BLaER1 (cell line): ENCODE measurements around the gene CDH3.

Source experiments
- H3K27ac ChIP-seq: shearing (Covaris generic); formaldehyde crosslinking; 2 replicates; pipeline ENCODE4 v1.8.1; 2022
- H3K27me3 ChIP-seq: shearing (Covaris generic); formaldehyde crosslinking; 2 replicates; pipeline ENCODE4 v1.8.1; 2022
- H3K36me3 ChIP-seq: shearing (Covaris generic); formaldehyde crosslinking; 2 replicates; pipeline ENCODE4 v1.8.1; 2022
- H3K4me1 ChIP-seq: shearing (Covaris generic); formaldehyde crosslinking; 2 replicates; pipeline ENCODE4 v1.8.1; 2022
- H3K4me2 ChIP-seq: shearing (Covaris generic); formaldehyde crosslinking; 2 replicates; pipeline ENCODE4 v1.8.1; 2022
- H3K4me3 ChIP-seq: shearing (Covaris generic); formaldehyde crosslinking; 2 replicates; pipeline ENCODE4 v1.8.1; 2022
- H3K9ac ChIP-seq: shearing (Covaris generic); formaldehyde crosslinking; 2 replicates; pipeline ENCODE4 v1.8.1; 2022
- H3K9me3 ChIP-seq: shearing (Covaris generic); formaldehyde crosslinking; 2 replicates; pipeline ENCODE4 v1.8.1; 2022
- H4K20me1 ChIP-seq: shearing (Covaris generic); formaldehyde crosslinking; 2 replicates; pipeline ENCODE4 v1.8.1; 2022
- Cebpa-rat ChIP-seq: shearing (Covaris generic); IDR thresholded peaks from 2 replicates; pipeline ENCODE4 v1.8.1; 2022

CDH3 gene

DNA sequence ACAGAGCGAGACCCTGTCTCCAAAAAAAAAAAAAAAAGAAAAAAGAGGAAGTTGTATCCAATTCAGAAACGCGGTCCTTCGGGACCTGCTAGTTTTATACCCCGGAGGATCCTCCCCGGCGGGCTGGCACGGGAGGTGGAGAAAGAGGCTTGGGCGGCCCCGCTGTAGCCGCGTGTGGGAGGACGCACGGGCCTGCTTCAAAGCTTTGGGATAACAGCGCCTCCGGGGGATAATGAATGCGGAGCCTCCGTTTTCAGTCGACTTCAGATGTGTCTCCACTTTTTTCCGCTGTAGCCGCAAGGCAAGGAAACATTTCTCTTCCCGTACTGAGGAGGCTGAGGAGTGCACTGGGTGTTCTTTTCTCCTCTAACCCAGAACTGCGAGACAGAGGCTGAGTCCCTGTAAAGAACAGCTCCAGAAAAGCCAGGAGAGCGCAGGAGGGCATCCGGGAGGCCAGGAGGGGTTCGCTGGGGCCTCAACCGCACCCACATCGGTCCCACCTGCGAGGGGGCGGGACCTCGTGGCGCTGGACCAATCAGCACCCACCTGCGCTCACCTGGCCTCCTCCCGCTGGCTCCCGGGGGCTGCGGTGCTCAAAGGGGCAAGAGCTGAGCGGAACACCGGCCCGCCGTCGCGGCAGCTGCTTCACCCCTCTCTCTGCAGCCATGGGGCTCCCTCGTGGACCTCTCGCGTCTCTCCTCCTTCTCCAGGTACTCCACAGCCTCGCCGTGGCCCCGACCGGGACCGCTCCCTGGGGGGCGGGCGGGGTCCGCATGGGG, at the start of gene CDH3:
TSS of gene CDH3 (plus strand) at position 596 of the 779 bp plus-strand sequence. CDS start at position 666, 70 bp downstream.
- H3K4me3 ChIP-seq = peak within 1 kb of the TSS; percentile 65
- H3K27ac ChIP-seq = no peak within 1 kb of the TSS; the same call in 1 of the 2 replicates
- H3K36me3 ChIP-seq = no peaks in the 10 kb centered on the region
- peak within 1 kb of the TSS; percentile 100 for H3K4me2 ChIP-seq
- peaks cover 43% of the 10 kb centered on the region for H3K4me1 ChIP-seq
- peaks cover 42% of the 10 kb centered on the region for H4K20me1 ChIP-seq
- peaks cover 82% of the 10 kb centered on the region for H3K27me3 ChIP-seq
- H3K9ac ChIP-seq = peak within 1 kb of the TSS; percentile 46; the same call in 1 of the 2 replicates
- H3K9me3 ChIP-seq = no peaks in the 10 kb centered on the region; the same call in 1 of the 2 replicates
- no peak for TF ChIP-seq Cebpa-rat

DNA sequence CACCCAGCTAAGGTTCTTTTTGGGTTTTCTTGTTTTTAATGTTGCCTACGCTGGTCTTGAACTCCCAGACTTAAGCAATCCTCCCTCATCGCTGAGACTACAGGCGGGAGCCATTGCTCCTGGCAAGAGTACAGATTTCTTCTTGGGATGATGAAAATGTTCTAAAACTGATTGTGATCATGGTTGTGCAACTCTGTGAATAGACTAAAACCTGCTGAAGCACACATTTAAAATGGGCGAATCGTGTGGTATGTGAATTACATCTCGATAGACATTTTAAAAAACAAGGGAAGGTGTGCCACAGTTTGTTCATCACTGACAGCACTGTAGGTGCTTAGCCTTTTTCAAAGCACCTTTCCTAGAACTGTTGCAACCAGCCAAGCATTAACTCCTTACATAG, 48.8 kb upstream of the CDH3 start:
- Histone ChIP-seq H3K4me1 (no peaks in the 10 kb centered on the region), H3K4me2 (no peak overlapping the region), H3K4me3 (no peak overlapping the region), H4K20me1 (no peaks in the 10 kb centered on the region), H3K27me3 (no peaks in the 10 kb centered on the region), H3K36me3 (no peaks in the 10 kb centered on the region; the same call in 1 of the 2 replicates), H3K9me3 (peaks cover 17% of the 10 kb centered on the region), H3K9ac (no peak overlapping the region), H3K27ac (no peak overlapping the region)
- TF ChIP-seq Cebpa-rat = no peak

DNA sequence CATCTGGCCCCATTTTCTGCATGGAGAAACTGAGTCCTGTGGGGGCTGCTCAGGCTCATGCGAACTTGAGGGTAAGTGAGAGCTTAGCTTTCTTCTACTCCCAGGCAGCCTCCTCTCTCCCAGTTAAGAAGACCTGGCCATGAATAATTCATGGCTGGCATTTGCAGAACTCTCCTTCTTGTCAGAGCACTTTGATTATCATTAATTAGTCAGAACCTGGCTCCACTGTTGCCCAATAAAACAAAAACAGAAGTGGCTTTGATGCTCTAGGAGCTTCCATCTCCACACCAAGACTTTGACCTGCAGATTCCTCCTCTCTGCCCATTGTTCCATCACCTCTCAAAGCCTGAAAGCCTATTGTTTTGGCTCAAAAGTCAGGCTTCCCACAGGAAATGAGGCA, 45.5 kb upstream of the CDH3 start:
- H3K36me3 ChIP-seq = no peaks in the 10 kb centered on the region
- H3K4me3 ChIP-seq = no peak overlapping the region
- H3K27me3 ChIP-seq = no peaks in the 10 kb centered on the region
- H3K4me1 ChIP-seq = no peaks in the 10 kb centered on the region
- H3K4me2 ChIP-seq = no peak overlapping the region
- TF ChIP-seq Cebpa-rat = no peak
- no peaks in the 10 kb centered on the region for H3K9me3 ChIP-seq
- no peak overlapping the region for H3K9ac ChIP-seq
- no peak overlapping the region for H3K27ac ChIP-seq
- H4K20me1 ChIP-seq = no peaks in the 10 kb centered on the region

DNA sequence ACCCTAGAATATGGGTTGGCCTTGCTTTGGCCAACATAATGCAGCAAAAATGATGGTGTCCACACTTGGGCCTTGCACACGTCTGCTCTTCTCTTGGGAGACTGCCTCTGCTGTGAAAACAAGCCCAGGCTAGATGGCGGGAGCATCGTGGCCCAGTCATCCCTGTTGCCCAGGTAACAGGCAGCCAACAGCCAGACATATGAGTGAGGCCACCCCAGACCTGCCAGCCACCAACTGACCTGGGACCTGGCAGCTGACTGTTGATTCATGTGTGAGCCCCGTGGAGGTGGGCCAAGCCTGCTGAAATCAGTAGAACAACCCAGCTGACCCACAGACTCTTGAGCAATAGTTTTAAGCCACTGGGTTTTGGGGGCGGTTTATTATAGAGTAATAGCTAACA, 39.4 kb upstream of the CDH3 start:
- no peak overlapping the region for H3K27ac ChIP-seq
- no peak overlapping the region for H3K9ac ChIP-seq
- no peaks in the 10 kb centered on the region for H3K27me3 ChIP-seq
- TF ChIP-seq Cebpa-rat = no peak
- H3K4me2 ChIP-seq = no peak overlapping the region
- no peaks in the 10 kb centered on the region for H3K9me3 ChIP-seq
- H3K4me3 ChIP-seq = no peak overlapping the region
- no peaks in the 10 kb centered on the region for H3K36me3 ChIP-seq
- H3K4me1 ChIP-seq = no peaks in the 10 kb centered on the region
- H4K20me1 ChIP-seq = no peaks in the 10 kb centered on the region

DNA sequence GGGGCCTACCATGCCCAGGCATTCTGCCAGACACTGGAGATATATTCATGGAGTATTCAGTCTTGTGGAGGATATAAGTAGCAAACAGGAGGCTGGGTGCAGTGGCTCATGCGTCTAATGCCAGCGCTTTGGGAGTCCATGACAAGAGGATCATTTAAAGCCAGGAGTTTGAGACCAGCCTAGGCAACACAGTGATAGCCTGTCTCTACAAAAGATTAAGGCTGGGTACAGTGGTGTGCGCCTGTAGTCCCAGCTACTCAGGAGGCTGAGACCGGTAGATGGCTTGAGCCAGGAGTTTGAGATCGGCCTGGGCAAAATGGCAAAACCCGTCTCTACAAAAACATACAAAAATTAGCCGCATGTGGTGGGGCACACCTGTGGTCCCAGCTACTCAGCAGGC, 37.7 kb upstream of the CDH3 start:
- Histone ChIP-seq H3K27me3 (no peaks in the 10 kb centered on the region), H3K9ac (no peak overlapping the region), H3K4me3 (no peak overlapping the region), H3K4me2 (no peak overlapping the region), H3K4me1 (no peaks in the 10 kb centered on the region), H3K27ac (no peak overlapping the region), H4K20me1 (no peaks in the 10 kb centered on the region), H3K36me3 (no peaks in the 10 kb centered on the region), H3K9me3 (no peaks in the 10 kb centered on the region)
- no peak for TF ChIP-seq Cebpa-rat

DNA sequence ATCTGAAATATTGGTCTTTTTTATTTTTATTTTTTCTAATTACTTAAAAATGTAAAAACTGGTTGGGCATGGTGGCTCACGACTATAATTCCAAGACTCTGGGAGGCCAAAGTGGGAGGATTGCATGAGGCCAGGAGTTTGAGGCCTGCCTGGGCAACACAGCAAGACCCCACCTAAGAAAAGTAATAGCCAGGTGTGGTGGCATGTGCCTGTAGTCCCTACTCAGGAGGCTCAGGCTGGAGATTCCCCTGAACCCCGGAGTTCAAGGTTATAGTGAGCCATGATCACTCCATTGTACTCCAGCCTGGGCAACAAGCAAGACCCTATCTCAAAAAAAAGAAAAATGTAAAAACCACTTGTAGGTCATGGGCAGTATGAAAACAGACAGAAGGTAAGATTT, 36.8 kb upstream of the CDH3 start:
- Histone ChIP-seq H4K20me1 (no peaks in the 10 kb centered on the region), H3K27me3 (no peaks in the 10 kb centered on the region), H3K36me3 (no peaks in the 10 kb centered on the region), H3K9ac (no peak overlapping the region), H3K4me2 (no peak overlapping the region), H3K9me3 (peaks cover 4% of the 10 kb centered on the region), H3K4me3 (no peak overlapping the region), H3K27ac (no peak overlapping the region), H3K4me1 (no peaks in the 10 kb centered on the region)
- no peak for TF ChIP-seq Cebpa-rat

DNA sequence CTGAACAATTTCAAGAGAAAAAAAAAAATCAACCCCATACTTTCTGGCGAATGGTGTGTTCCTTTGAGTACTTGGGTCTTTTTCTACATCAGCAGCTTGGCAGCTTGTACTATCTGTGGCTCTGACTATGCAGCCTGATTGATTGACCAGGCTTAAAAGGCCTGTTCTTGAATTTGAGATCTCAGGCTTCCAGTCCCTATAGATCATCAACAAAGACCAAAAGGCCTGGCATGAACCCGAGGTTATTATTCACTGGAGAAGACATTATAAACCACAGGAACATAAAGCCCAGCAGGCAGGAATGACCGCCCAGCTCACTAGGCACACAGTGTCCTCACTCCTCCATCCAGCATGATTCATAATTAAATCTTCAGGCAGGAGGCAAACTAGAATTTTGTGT, 32.1 kb upstream of the CDH3 start:
- Histone ChIP-seq H4K20me1 (no peaks in the 10 kb centered on the region), H3K4me3 (no peak overlapping the region), H3K4me1 (peaks cover 16% of the 10 kb centered on the region), H3K9me3 (peaks cover 20% of the 10 kb centered on the region), H3K36me3 (no peaks in the 10 kb centered on the region), H3K27ac (no peak overlapping the region), H3K9ac (no peak overlapping the region), H3K27me3 (no peaks in the 10 kb centered on the region), H3K4me2 (no peak overlapping the region)
- no peak for TF ChIP-seq Cebpa-rat

DNA sequence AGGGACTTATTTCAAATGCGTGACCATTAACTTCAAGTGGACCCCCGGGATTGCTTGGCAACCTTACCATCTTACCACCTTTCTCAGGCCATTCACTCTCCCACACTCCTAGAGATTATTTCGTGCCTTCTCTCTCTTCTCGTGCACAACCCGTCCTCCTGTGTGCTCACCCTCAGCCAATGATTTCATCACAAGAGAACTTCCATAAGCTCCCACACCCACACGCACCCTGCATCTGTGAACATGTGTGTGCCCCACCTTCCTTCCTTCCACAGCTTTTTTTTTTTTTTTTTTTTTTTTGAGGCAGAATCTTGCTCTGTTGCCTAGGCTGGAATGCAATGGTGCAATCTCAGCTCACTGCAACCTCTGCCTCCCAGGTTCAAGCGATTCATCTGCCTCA, 27.4 kb upstream of the CDH3 start:
- Histone ChIP-seq H3K27ac (no peak overlapping the region), H4K20me1 (no peaks in the 10 kb centered on the region), H3K9me3 (peaks cover 24% of the 10 kb centered on the region), H3K9ac (no peak overlapping the region), H3K27me3 (no peaks in the 10 kb centered on the region), H3K4me1 (peaks cover 16% of the 10 kb centered on the region), H3K4me2 (no peak overlapping the region), H3K4me3 (no peak overlapping the region), H3K36me3 (no peaks in the 10 kb centered on the region)
- TF ChIP-seq Cebpa-rat = no peak

DNA sequence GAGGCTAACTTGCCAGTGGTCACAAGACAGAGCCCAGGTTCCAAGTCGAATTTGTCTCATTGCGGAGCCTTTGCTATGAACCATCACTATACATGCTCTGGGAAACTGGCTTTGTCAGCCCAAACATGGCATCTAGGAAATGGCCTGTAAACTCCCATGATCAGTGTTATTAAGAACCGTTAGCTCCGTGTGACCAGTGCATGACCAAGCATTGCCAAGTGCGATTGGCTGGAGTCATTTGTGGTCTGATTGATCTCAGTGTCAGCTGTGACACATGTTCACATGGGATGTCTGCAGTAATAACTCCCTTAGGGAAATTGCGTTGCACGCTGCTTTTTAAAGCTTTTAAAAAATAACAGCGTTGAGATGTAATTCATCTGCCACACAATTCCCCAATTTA, 18.6 kb upstream of the CDH3 start:
- no peaks in the 10 kb centered on the region for H4K20me1 ChIP-seq
- peaks cover 10% of the 10 kb centered on the region for H3K4me1 ChIP-seq
- no peak overlapping the region for H3K4me3 ChIP-seq
- no peaks in the 10 kb centered on the region for H3K36me3 ChIP-seq
- H3K9ac ChIP-seq = no peak overlapping the region
- no peak overlapping the region for H3K27ac ChIP-seq
- peak overlapping the region; percentile 21 for H3K4me2 ChIP-seq
- TF ChIP-seq Cebpa-rat = no peak
- peaks cover 10% of the 10 kb centered on the region; the same call in 1 of the 2 replicates for H3K9me3 ChIP-seq
- no peaks in the 10 kb centered on the region for H3K27me3 ChIP-seq

DNA sequence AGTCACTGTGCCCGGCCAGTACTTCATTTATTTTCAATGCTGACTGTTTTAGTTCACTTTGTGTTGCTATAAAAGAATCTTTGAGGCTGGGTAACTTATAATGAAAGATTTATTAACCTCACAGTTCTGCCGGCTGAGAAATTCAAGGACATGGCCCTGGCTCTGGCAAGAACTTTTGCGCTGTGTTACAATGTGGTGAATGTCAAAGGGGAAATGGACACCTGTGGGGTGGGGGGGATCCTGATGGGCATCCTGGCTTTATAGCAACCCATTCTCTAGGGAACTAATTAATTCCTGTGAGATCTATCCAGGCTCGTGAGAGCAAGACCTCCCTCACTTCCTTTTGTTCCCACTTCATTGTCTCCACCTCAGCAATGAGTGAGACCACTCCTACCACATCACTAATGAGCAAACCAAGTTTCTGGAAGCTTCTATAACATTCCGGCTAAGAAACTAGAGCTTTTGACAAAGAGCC, 17.1 kb upstream of the CDH3 start:
- peaks cover 10% of the 10 kb centered on the region for H3K4me1 ChIP-seq
- H3K9ac ChIP-seq = no peak overlapping the region
- H3K36me3 ChIP-seq = no peaks in the 10 kb centered on the region
- no peak overlapping the region for H3K4me3 ChIP-seq
- TF ChIP-seq Cebpa-rat = no peak
- H3K27me3 ChIP-seq = no peaks in the 10 kb centered on the region
- no peaks in the 10 kb centered on the region for H4K20me1 ChIP-seq
- 0 out of 2 replicates have a peak, but pooled peaks cover 6% of the 10 kb centered on the region for H3K9me3 ChIP-seq
- H3K27ac ChIP-seq = no peak overlapping the region
- no peak overlapping the region for H3K4me2 ChIP-seq
